B cell (primary cell): ENCODE data around the gene MRPL55.

Experiments used
- CTCF ChIP-seq: fragments of 200-600 bp; IDR thresholded peaks from one replicate; pipeline ENCODE4 v1.8.0; 2022; ENCODE audit warnings: antibody characterized with exemption, mild to moderate bottlenecking
- EZH2 ChIP-seq: IDR thresholded peaks from 2 replicates; pipeline ENCODE4 v1.6.1; 2012; ENCODE audit warnings: borderline replicate concordance, low read depth, mild to moderate bottlenecking, moderate library complexity, low read length; ENCODE audit not compliant: insufficient read depth, poor library complexity, severe bottlenecking

GRCh38 chr1:228097333-228098081 lies 11.6 kb downstream of the MRPL55 start:
- TF ChIP-seq CTCF, result no peak
- TF ChIP-seq EZH2, result no peak
